OCI-LY1 (cell line): Measurements from ENCODE around the gene FBRSL1.

Source experiments
- H2AFZ ChIP-seq: fragments of 200-600 bp; sonication (generic), shearing (Covaris generic); 2 replicates; pipeline ENCODE4 v1.6.0; 2014; ENCODE audit warnings: antibody characterized with exemption, mild to moderate bottlenecking, low read length
- H3F3A ChIP-seq: fragments of 200-600 bp; sonication (generic), shearing (Covaris generic); 2 replicates; pipeline ENCODE4 v1.6.0; 2014; ENCODE audit warnings: mild to moderate bottlenecking, antibody characterized with exemption, low read length, moderate library complexity; ENCODE audit not compliant: insufficient read depth
- H3K27ac ChIP-seq: fragments of 200-600 bp; sonication (generic); 2 replicates; pipeline ENCODE4 v1.5.1; 2014; ENCODE audit warnings: low read length, mixed run types, mild to moderate bottlenecking, low read depth; ENCODE audit not compliant: poor library complexity, severe bottlenecking
- H3K27me3 ChIP-seq: fragments of 200-600 bp; sonication (generic); 2 replicates; pipeline ENCODE4 v1.6.0; 2014; ENCODE audit warnings: antibody characterized with exemption, mild to moderate bottlenecking, low read length, moderate library complexity; ENCODE audit not compliant: insufficient read depth
- H3K36me3 ChIP-seq: fragments of 200-600 bp; sonication (generic); 2 replicates; pipeline ENCODE4 v1.6.1; 2014; ENCODE audit warnings: mild to moderate bottlenecking, antibody characterized with exemption, low read length, moderate library complexity, mixed read lengths; ENCODE audit not compliant: insufficient read depth
- H3K4me1 ChIP-seq: fragments of 200-600 bp; sonication (generic); 2 replicates; pipeline ENCODE4 v1.5.1; 2014; ENCODE audit warnings: mild to moderate bottlenecking, low read length, moderate library complexity; ENCODE audit not compliant: insufficient read depth, severe bottlenecking
- H3K4me2 ChIP-seq: fragments of 200-600 bp; sonication (generic), shearing (Covaris generic); 2 replicates; pipeline ENCODE4 v1.6.1; 2014; ENCODE audit warnings: low read length
- H3K4me3 ChIP-seq: fragments of 200-600 bp; sonication (generic); 2 replicates; pipeline ENCODE4 v1.5.1; 2014; ENCODE audit warnings: low read length, low read depth, mild to moderate bottlenecking, mixed read lengths; ENCODE audit not compliant: poor library complexity, severe bottlenecking
- H3K79me2 ChIP-seq: fragments of 200-600 bp; shearing (Covaris generic); 2 replicates; pipeline ENCODE4 v1.6.1; 2016; ENCODE audit warnings: mixed run types, low read length, mixed read lengths; ENCODE audit not compliant: insufficient read depth
- H3K9ac ChIP-seq: fragments of 200-600 bp; sonication (generic), shearing (Covaris generic); 2 replicates; pipeline ENCODE4 v1.6.1; 2014; ENCODE audit warnings: mild to moderate bottlenecking, low read length, mixed read lengths
- H3K9me2 ChIP-seq: fragments of 200-600 bp; sonication (generic), shearing (Covaris generic); 2 replicates; pipeline ENCODE4 v1.6.1; 2014; ENCODE audit warnings: low read depth, mild to moderate bottlenecking, low read length, mixed read lengths
- H3K9me3 ChIP-seq: fragments of 200-600 bp; shearing (Covaris generic); 2 replicates; pipeline ENCODE4 v1.6.1; 2014; ENCODE audit warnings: low read length, mixed read lengths
- H4K20me1 ChIP-seq: fragments of 200-600 bp; sonication (generic), shearing (Covaris generic); 2 replicates; pipeline ENCODE4 v1.6.0; 2016; ENCODE audit warnings: mild to moderate bottlenecking, low read length; ENCODE audit not compliant: insufficient read depth
- CTCF ChIP-seq: fragments of 200-600 bp; sonication (generic), shearing (Covaris generic); IDR thresholded peaks from 2 replicates; pipeline ENCODE4 v1.5.1; 2017; ENCODE audit warnings: mild to moderate bottlenecking, antibody characterized with exemption, low read length, moderate library complexity, mixed read lengths
- EZH2 ChIP-seq: fragments of 200-600 bp; sonication (generic), shearing (Covaris generic); IDR thresholded peaks from 2 replicates; pipeline ENCODE4 v1.8.0; 2017; ENCODE audit warnings: borderline replicate concordance, mixed run types, mild to moderate bottlenecking, antibody characterized with exemption, low read length, moderate library complexity, mixed read lengths

FBRSL1 gene

GRCh38 chr12:132500856-132501180 is 10.9 kb downstream of the FBRSL1 start:
- Histone ChIP-seq H3K9me3 (no peaks in the 10 kb centered on the region), H3K9ac (no peak overlapping the region), H2AFZ (no peak overlapping the region), H3K36me3 (no peaks in the 10 kb centered on the region), H3K4me2 (no peak overlapping the region), H3K79me2 (no peaks in the 10 kb centered on the region), H3K27me3 (0 out of 2 replicates have a peak, but pooled peaks cover 7% of the 10 kb centered on the region), H3K9me2 (no peaks in the 10 kb centered on the region), H3K4me3 (no peak overlapping the region), H4K20me1 (no peaks in the 10 kb centered on the region), H3K27ac (no peak overlapping the region), H3F3A (no peaks in the 10 kb centered on the region), H3K4me1 (no peaks in the 10 kb centered on the region)
- TF ChIP-seq CTCF (no peak), EZH2 (no peak)

- 0 out of 2 replicates have a peak, but pooled peaks cover 7% of the 10 kb centered on the region for H3K27me3 ChIP-seq
- H4K20me1 ChIP-seq = no peaks in the 10 kb centered on the region
- H3K4me3 ChIP-seq = no peak overlapping the region
- no peaks in the 10 kb centered on the region for H3K79me2 ChIP-seq
- H2AFZ ChIP-seq = no peak overlapping the region
- no peaks in the 10 kb centered on the region for H3K9me3 ChIP-seq
- no peaks in the 10 kb centered on the region for H3K36me3 ChIP-seq
- no peak overlapping the region for H3K4me2 ChIP-seq
- no peak overlapping the region for H3K27ac ChIP-seq
- no peaks in the 10 kb centered on the region for H3F3A ChIP-seq
- no peaks in the 10 kb centered on the region for H3K4me1 ChIP-seq
- no peak overlapping the region for H3K9ac ChIP-seq
- TF ChIP-seq EZH2 (no peak), CTCF (no peak)
- H3K9me2 ChIP-seq = no peaks in the 10 kb centered on the region
These were observed 11.4 kb downstream of the FBRSL1 start for GRCh38 chr12:132501204-132501940.

GRCh38 chr12:132502149-132502881 is 12.4 kb downstream of the FBRSL1 start:
- Histone ChIP-seq H3K4me1 (no peaks in the 10 kb centered on the region), H3K4me2 (no peak overlapping the region), H2AFZ (no peak overlapping the region), H4K20me1 (no peaks in the 10 kb centered on the region), H3K36me3 (no peaks in the 10 kb centered on the region), H3F3A (no peaks in the 10 kb centered on the region), H3K9me2 (no peaks in the 10 kb centered on the region), H3K9ac (no peak overlapping the region), H3K79me2 (no peaks in the 10 kb centered on the region), H3K27ac (no peak overlapping the region), H3K27me3 (0 out of 2 replicates have a peak, but pooled peaks cover 7% of the 10 kb centered on the region), H3K9me3 (no peaks in the 10 kb centered on the region), H3K4me3 (no peak overlapping the region)
- TF ChIP-seq CTCF = no peak
- TF ChIP-seq EZH2 = no peak
